NT2/D1 (cell line): ENCODE results near the gene SCYL1.

Source experiments
- DNase-seq: peaks from one replicate; pipeline ENCODE4 v3.0.0-alpha.2; 2011; ENCODE audit warnings: low read depth, low spot score
- H3K27me3 ChIP-seq: 2 replicates; pipeline ENCODE4 v1.6.0; 2011; ENCODE audit warnings: mild to moderate bottlenecking; ENCODE audit not compliant: insufficient read length, insufficient read depth
- H3K36me3 ChIP-seq: 2 replicates; pipeline ENCODE4 v1.6.1; 2011; ENCODE audit warnings: mild to moderate bottlenecking, low read length, mixed read lengths; ENCODE audit not compliant: insufficient read depth, insufficient read length
- H3K4me1 ChIP-seq: 2 replicates; pipeline ENCODE4 v1.5.1; 2011; ENCODE audit not compliant: insufficient read depth, insufficient read length
- H3K4me3 ChIP-seq: 2 replicates; pipeline ENCODE4 v1.5.1; 2011; ENCODE audit warnings: low read depth; ENCODE audit not compliant: insufficient read length
- H3K9ac ChIP-seq: 2 replicates; pipeline ENCODE4 v1.6.0; 2011; ENCODE audit warnings: low read depth; ENCODE audit not compliant: insufficient read length
- H3K9me3 ChIP-seq: 2 replicates; pipeline ENCODE4 v1.5.1; 2011; ENCODE audit warnings: mild to moderate bottlenecking, low read length; ENCODE audit not compliant: insufficient read depth
- SUZ12 ChIP-seq: IDR thresholded peaks from 2 replicates; pipeline ENCODE4 v1.6.1; 2011; ENCODE audit not compliant: insufficient read length, insufficient read depth; ENCODE audit errors: extremely low read depth
- YY1 ChIP-seq: IDR thresholded peaks from 2 replicates; pipeline ENCODE4 v1.6.1; 2011; ENCODE audit not compliant: insufficient read length, insufficient read depth
- ZNF274 ChIP-seq: IDR thresholded peaks from 2 replicates; pipeline ENCODE4 v1.6.1; 2011; ENCODE audit warnings: mild to moderate bottlenecking, low read depth, low read length

SCYL1 gene

GRCh38 chr11:65553301-65554001 lies 28.6 kb downstream of the SCYL1 start:
- peaks cover 43% of the 10 kb centered on the region for H3K4me1 ChIP-seq
- H3K9ac ChIP-seq = peak overlapping the region; percentile 57
- no peak for TF ChIP-seq SUZ12
- TF ChIP-seq ZNF274 = no peak
- TF ChIP-seq YY1 = no peak
- H3K9me3 ChIP-seq = no peaks in the 10 kb centered on the region
- H3K36me3 ChIP-seq = no peaks in the 10 kb centered on the region
- no peak overlapping the region for H3K4me3 ChIP-seq
- H3K27me3 ChIP-seq = peaks cover 2% of the 10 kb centered on the region
- DNase-seq = no peak

GRCh38 chr11:65554057-65554818 lies 29.4 kb downstream of the SCYL1 start:
- H3K9ac ChIP-seq = peak overlapping the region; percentile 57
- no peak for TF ChIP-seq ZNF274
- no peaks in the 10 kb centered on the region for H3K36me3 ChIP-seq
- no peak for DNase-seq
- H3K27me3 ChIP-seq = no peaks in the 10 kb centered on the region
- H3K4me1 ChIP-seq = peaks cover 45% of the 10 kb centered on the region
- no peak overlapping the region for H3K4me3 ChIP-seq
- no peaks in the 10 kb centered on the region for H3K9me3 ChIP-seq

GRCh38 chr11:65554842-65555430 lies 30.1 kb downstream of the SCYL1 start:
- Histone ChIP-seq H3K27me3 (no peaks in the 10 kb centered on the region), H3K9ac (peak overlapping the region; percentile 52), H3K4me3 (no peak overlapping the region), H3K36me3 (no peaks in the 10 kb centered on the region), H3K9me3 (no peaks in the 10 kb centered on the region), H3K4me1 (peaks cover 49% of the 10 kb centered on the region)
- TF ChIP-seq ZNF274 = no peak
- TF ChIP-seq YY1 = no peak
- no peak for TF ChIP-seq SUZ12
- DNase-seq = no peak

GRCh38 chr11:65555693-65556231 lies 30.9 kb downstream of the SCYL1 start:
- no peak overlapping the region for H3K4me3 ChIP-seq
- peaks cover 55% of the 10 kb centered on the region for H3K4me1 ChIP-seq
- DNase-seq = no peak
- H3K27me3 ChIP-seq = no peaks in the 10 kb centered on the region
- H3K9me3 ChIP-seq = no peaks in the 10 kb centered on the region
- H3K36me3 ChIP-seq = no peaks in the 10 kb centered on the region
- H3K9ac ChIP-seq = peak overlapping the region; percentile 25
- TF ChIP-seq SUZ12 (no peak), ZNF274 (no peak), YY1 (no peak)

GRCh38 chr11:65556470-65557279 lies 31.8 kb downstream of the SCYL1 start:
- Histone ChIP-seq H3K27me3 (no peaks in the 10 kb centered on the region), H3K4me3 (peak overlapping the region; percentile 19), H3K4me1 (peaks cover 55% of the 10 kb centered on the region), H3K36me3 (no peaks in the 10 kb centered on the region), H3K9ac (peak overlapping the region; percentile 78), H3K9me3 (no peaks in the 10 kb centered on the region)
- TF ChIP-seq SUZ12 (no peak), ZNF274 (no peak), YY1 (no peak)
- no peak for DNase-seq

- Histone ChIP-seq H3K9me3 (no peaks in the 10 kb centered on the region), H3K4me3 (peak overlapping the region; percentile 19), H3K36me3 (no peaks in the 10 kb centered on the region), H3K27me3 (no peaks in the 10 kb centered on the region), H3K9ac (peak overlapping the region; percentile 78), H3K4me1 (peaks cover 54% of the 10 kb centered on the region)
- TF ChIP-seq ZNF274 (no peak), SUZ12 (no peak), YY1 (no peak)
- DNase-seq = no peak
Observed at GRCh38 chr11:65557280-65558001, 32.6 kb downstream of the SCYL1 start.
